Kidney (tissue), 22 donors: ENCODE results near the gene TMEM40. TPM values are rescaled to one million over a fixed set of nuclear protein-coding genes. Genes with fewer than 3 reads are reported as not detected.
A peak's percentile ranks its signal among the peaks of the same experiment; 100 is the strongest.

Experiments
- DNase-seq, 5 donors: peaks; one replicate each; pipeline ENCODE4 v3.0.0-alpha.2; 2013 to 2020
- FAIRE-seq: peaks from 2 replicates; lab custom pipeline; 2012; peaks lifted over from hg19 to GRCh38; lab: Jason Lieb, UNC
- H3K27ac ChIP-seq, 2 donors: one replicate each; pipeline ENCODE4 v1.7.0; 2013; ENCODE audit warnings: low read depth in 2 of 2, low read length in 2 of 2, inconsistent platforms in 1 of 2
- H3K27me3 ChIP-seq: one replicate; pipeline ENCODE4 v1.7.1; 2013; ENCODE audit warnings: low read length, inconsistent platforms; ENCODE audit not compliant: control insufficient read depth, insufficient read depth
- H3K36me3 ChIP-seq, 3 donors: one replicate each; pipeline versions ENCODE4 v1.7.0 to v1.7.1; 2013; ENCODE audit warnings: low read length in 3 of 3, control low read depth in 1 of 3, inconsistent platforms in 1 of 3; ENCODE audit not compliant: insufficient read depth in 3 of 3, control insufficient read depth in 2 of 3
- H3K4me1 ChIP-seq, 3 donors: one replicate each; pipeline versions ENCODE4 v1.7.0 to v1.7.1; 2013; ENCODE audit warnings: low read length in 3 of 3, inconsistent platforms in 1 of 3, low read depth in 1 of 3; ENCODE audit not compliant: control insufficient read depth in 2 of 3, insufficient read depth in 2 of 3
- H3K4me3 ChIP-seq, 3 donors: one replicate each; pipeline versions ENCODE4 v1.7.0 to v1.8.1; 2013; ENCODE audit warnings: low read length in 3 of 3, control low read depth in 1 of 3, inconsistent platforms in 1 of 3
- H3K9ac ChIP-seq, 3 donors: one replicate each; pipeline versions ENCODE4 v1.7.0 to v1.7.1; 2013; ENCODE audit warnings: low read length in 3 of 3, control low read depth in 1 of 3, inconsistent platforms in 1 of 3
- H3K9me3 ChIP-seq, 3 donors: one replicate each; pipeline versions ENCODE4 v1.7.0 to v1.7.1; 2013; ENCODE audit warnings: low read length in 3 of 3, control low read depth in 1 of 3, inconsistent platforms in 1 of 3; ENCODE audit not compliant: control insufficient read depth in 2 of 3, insufficient read depth in 1 of 3
- CTCF ChIP-seq: IDR thresholded peaks from 3 replicates; pipeline ENCODE4 v1.5.1; 2012; ENCODE audit warnings: mild to moderate bottlenecking, moderate library complexity, borderline replicate concordance; ENCODE audit not compliant: insufficient read depth; ENCODE audit errors: extremely low read depth
- intact Hi-C: fragments of 100-400 bp; cut with DNase I; formaldehyde crosslinking; loops from one replicate; pipeline ENCODE4 v1.11.1; 2022
- long read RNA-seq, 10 donors: library from polyadenylated mRNA in 1 of 10; unstranded in 1 of 10; transcript quantifications; one replicate each; pipeline ENCODE4 v2.0.0 and lab custom pipeline, GENCODE V29; 2021 to 2026
- polyA plus RNA-seq: library from polyadenylated mRNA; stranded (reverse); fragments of 350-450 nt; fragmentation: Illumina TruSeq; extraction: RNeasy Lipid Tissue Mini Kit (QIAGEN cat#74804); gene quantifications from one replicate; pipeline ENCODE4 v1.2.3, GENCODE V29; 2014; ENCODE audit warnings: low read depth, low replicate concordance; ENCODE audit not compliant: insufficient read depth
- total RNA-seq: library from RNA; stranded (reverse); fragmentation: NEBNext Ultra II Directional; extraction: Animal tissue kit (Norgen Biotek cat#: 25700); gene quantifications from one replicate; pipeline ENCODE4 v1.2.1, GENCODE V29; 2021
- donor health status: control.
- donor health status: control.
- donor health status: control.
- donor health status: control.
- donor health status: control.
- donor health status: DM: yes; HTN: yes; CAD: no.
- donor health status: Normal renal cell carcinoma (clear cell type).

Gene TMEM40
- total RNA-seq (not detected), polyA plus RNA-seq (0.52 TPM)
- long read RNA-seq, donor 1 = 0 reads
- long read RNA-seq, donor 2, partial matches to known transcripts = 0 of 1 reads
- long read RNA-seq, donor 2, other reads (novel, unspliced or antisense) = 0 of 1 reads
- long read RNA-seq, donor 3, partial matches to known transcripts = 0 of 1 reads
- long read RNA-seq, donor 3, other reads (novel, unspliced or antisense) = 0 of 1 reads
- long read RNA-seq, donor 4, partial matches to known transcripts = 0 of 1 reads
- long read RNA-seq, donor 4, other reads (novel, unspliced or antisense) = 0 of 1 reads
- long read RNA-seq, donor 5 = 0 reads
- long read RNA-seq, donor 6 = 0 reads
- long read RNA-seq, donor 7 = 0 reads
- long read RNA-seq, donor 8 = 0 reads
- long read RNA-seq, donor 9, partial matches to known transcripts = 0 of 1 reads
- long read RNA-seq, donor 9, other reads (novel, unspliced or antisense) = 0 of 1 reads
- long read RNA-seq, donor 10, partial matches to known transcripts = 0 of 1 reads
- long read RNA-seq, donor 10, other reads (novel, unspliced or antisense) = 0 of 1 reads

GRCh38 chr3:12759097-12759679 lies at the start of gene TMEM40:
Gene TMEM40 (minus strand): TSS chr3:12759259. CDS start chr3:12749832, 9,427 bp downstream.
- DNase-seq (no peak), FAIRE-seq (no peak)
- Histone ChIP-seq H3K4me3 (no peak within 1 kb of the TSS), H3K36me3 (no peaks in the 10 kb centered on the region), H3K9me3 (no peaks in the 10 kb centered on the region), H3K4me1 (peaks cover 0 to 5% (median 2%) of the 10 kb centered on the region in 3 donors), H3K27ac (peak within 1 kb of the TSS; percentile 18 to 76), H3K27me3 (no peaks in the 10 kb centered on the region), H3K9ac (no peak within 1 kb of the TSS)
- intact Hi-C loops = no loop called here
- TF ChIP-seq CTCF = no peak

DNA sequence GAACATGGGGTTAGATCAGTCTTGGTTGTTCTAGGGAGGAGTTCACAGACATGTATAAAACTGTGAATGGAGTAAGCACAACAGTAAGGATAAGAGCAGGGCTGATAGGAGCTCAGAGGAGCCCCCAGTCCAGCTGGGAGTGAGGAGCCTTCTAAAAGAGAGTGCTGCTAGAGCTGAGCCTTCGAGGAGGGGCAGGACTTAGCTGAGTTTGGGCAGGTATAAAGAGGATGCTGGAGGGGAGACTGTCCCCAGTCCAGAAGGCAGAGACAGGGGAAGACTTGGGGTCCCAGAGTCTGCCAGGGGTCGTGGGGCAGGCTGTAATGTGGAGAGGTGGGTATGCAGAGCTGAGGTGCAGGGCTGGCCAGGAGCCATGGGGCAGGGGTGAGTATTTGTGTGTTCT lies 49.5 kb upstream of the TMEM40 start:
- no peaks in the 10 kb centered on the region for H3K9me3 ChIP-seq
- peaks cover 0 to 9% (median 0%) of the 10 kb centered on the region in 3 donors for H3K36me3 ChIP-seq
- intact Hi-C loops = no loop called here
- H3K27ac ChIP-seq = no peak overlapping the region
- H3K4me3 ChIP-seq = no peak overlapping the region
- no peak for TF ChIP-seq CTCF
- no peaks in the 10 kb centered on the region for H3K27me3 ChIP-seq
- peaks cover 3 to 4% (median 3%) of the 10 kb centered on the region in 3 donors for H3K4me1 ChIP-seq
- FAIRE-seq (no peak), DNase-seq (peak in 1 of 5 donors; percentile 50)
- no peak overlapping the region for H3K9ac ChIP-seq

GRCh38 chr3:12807601-12808359 lies 48.7 kb upstream of the TMEM40 start:
- no peak overlapping the region for H3K27ac ChIP-seq

More at GRCh38 chr3:12807601-12808359, 48.7 kb upstream of the TMEM40 start:
- Histone ChIP-seq H3K4me3 (no peak overlapping the region), H3K36me3 (peaks cover 0 to 9% (median 0%) of the 10 kb centered on the region in 3 donors), H3K27me3 (no peaks in the 10 kb centered on the region), H3K9me3 (no peaks in the 10 kb centered on the region), H3K4me1 (peaks cover 3 to 4% (median 3%) of the 10 kb centered on the region in 3 donors), H3K9ac (no peak overlapping the region)
- no peak for FAIRE-seq
- DNase-seq = peak in 1 of 5 donors; percentile 47
- intact Hi-C loops = no loop called here
- no peak for TF ChIP-seq CTCF
